SH-SY5Y (cell line): ENCODE measurements around the gene RAB13.

ENCODE experiments used
- GATA2 ChIP-seq: IDR thresholded peaks from 2 replicates; pipeline ENCODE4 v1.6.1; 2011; ENCODE audit warnings: mild to moderate bottlenecking, low read depth, low read length
- GATA3 ChIP-seq: IDR thresholded peaks from 2 replicates; pipeline ENCODE4 v1.6.1; 2011; ENCODE audit warnings: low read depth, mild to moderate bottlenecking, low read length, moderate library complexity

Gene RAB13

DNA sequence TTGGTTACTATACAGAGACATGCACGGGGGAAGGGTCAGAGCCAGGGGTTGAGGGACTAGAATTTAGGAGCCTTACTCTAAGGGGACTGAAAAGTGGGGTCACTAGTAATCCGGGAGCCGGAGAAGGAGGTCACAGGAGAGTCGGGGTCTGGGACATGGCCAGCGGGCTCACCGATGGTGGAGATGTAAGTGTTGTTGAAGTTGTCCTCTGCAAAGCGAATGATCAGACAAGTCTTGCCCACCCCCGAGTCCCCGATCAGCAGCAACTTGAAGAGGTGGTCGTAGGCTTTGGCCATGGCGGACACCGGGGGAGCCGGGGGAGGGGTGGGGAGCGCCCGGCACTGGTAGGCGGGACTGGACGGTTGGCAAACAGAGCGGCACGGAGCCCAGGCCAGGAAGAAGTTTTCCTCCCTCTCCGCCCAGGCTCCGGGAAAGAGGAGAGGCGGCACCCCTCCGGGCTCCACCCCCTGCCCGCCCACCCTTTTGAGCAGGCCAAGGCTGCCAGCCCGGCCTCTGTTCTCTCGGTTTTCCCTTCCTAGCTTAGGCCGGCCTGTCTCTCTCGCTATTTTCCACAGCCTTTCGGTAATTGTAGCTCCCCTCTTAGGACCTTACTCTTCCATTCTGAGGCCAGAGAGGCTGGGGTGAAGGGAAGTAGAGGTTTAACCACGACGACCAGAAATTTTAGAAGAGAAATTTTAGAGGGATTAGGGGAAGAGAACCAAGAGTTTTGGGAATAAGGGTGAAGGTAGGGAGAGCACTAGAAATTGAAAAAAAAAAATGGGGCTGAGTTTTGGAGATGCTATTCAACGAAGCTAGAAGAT lies at the start of gene RAB13:
Gene RAB13, minus strand, starts transcription at position 399 of the 821 bp plus-strand sequence. Its CDS starts 103 bp downstream, at position 296.
- TF ChIP-seq GATA2 (no peak), GATA3 (no peak)

DNA sequence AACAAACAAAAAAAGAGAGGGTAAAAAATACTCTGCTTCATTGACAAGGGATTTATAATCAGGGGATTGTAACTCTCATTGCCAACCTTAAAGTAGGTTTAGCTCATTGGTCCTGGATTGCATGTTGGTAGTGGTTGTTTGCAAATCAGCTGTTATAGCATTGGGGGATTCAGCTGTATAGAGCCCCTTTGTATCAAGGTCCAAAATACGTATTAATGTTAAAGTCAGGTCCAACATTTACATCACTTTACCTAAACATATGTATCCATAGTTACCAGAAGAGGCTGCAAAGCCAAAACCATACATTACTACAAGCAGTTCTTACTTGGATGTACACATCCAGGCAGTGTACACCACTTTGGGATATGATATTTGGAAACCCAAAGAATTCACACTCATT lies 33.8 kb upstream of the RAB13 start:
- TF ChIP-seq GATA3 (no peak), GATA2 (no peak)

DNA sequence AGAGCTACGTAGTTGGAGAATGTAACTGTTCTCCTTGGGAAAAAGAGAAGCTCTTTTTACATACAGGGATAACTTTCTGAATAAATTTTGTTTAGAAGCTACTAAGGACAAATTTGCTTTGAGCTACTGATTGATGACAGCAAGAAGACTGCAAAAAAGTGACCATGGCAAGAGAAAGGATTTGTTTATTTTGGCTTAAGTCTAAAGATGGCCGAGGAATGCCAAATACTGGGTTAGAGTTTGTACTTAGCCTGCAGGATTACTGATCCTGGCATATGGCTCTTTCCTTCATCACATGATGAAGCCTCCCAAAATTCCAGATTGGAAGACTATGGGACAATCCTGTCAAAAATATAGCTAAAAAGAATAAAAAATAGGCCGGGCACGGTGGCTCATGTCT lies 33.1 kb upstream of the RAB13 start:
- TF ChIP-seq GATA2 = no peak
- no peak for TF ChIP-seq GATA3

DNA sequence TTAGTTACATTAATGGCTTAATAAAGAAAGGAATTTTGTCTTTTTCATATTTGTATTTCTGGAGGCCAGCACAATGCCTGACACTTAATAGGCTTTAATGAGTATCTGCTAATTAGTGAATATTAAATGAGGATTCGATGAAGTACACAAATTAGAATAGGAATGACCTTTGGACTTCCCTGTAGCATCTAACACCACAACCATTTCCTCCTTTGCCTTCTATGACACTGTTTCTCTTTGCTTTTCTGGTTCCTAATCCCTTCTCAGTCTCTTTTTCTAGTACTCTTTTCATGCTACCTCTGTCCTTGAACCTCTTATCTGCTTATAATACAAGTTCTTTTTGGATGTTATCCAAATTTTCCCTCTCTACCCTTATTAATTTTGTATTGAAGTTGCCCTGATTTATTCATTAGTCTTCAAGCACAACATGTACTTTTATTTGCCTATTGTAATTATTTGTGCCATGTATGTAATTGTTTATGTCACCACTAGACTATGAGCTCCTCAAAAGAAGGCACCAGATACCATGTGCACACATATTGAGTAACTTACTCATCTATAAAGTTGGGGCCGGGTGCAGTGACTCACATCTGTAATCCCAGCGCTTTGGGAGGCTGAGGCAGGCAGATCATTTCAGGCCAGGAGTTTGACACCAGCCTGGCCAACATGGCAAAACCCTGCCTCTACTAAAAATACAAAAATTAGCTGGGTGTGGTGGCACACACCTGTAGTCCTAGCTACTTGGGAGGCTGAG lies 28.2 kb upstream of the RAB13 start:
- no peak for TF ChIP-seq GATA2
- no peak for TF ChIP-seq GATA3

DNA sequence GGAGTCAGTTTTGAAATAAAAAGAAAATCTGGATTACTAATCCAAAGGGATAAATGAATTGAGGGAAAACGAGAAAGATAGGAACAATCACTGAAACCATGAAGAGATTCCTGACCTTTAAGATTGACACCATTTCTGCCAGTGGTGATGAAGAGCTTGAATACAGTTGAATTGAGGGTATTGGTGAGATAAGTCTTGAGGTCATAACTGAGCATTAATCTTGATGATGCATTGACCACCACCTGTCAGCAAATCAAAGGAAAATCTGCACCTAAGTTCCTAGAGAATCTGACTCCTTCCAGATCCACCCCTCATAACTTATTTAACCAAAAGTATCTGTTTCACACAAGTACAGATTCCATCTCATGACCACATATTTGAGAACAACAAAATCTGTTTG lies 26.0 kb upstream of the RAB13 start:
- TF ChIP-seq GATA3 (no peak), GATA2 (no peak)

DNA sequence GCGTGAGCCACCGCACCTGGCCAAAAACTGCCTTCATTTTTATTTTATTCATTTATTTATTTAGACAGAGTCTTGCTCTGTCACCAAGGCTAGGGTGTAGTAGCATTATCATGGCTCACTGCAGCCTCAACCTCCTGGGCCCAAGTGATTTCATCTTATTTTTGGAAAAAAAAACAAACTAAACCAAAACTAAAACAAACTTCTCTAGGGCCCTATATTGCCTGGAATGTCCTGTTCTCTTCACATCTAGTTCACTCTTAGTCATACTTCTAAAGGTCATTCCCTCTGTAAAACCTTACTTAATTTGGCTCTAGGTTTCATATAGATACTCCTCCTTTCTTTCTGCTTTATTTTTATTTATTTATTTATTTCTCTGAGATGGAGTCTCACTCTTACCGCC lies 20.0 kb upstream of the RAB13 start:
- TF ChIP-seq GATA3 (no peak), GATA2 (no peak)

DNA sequence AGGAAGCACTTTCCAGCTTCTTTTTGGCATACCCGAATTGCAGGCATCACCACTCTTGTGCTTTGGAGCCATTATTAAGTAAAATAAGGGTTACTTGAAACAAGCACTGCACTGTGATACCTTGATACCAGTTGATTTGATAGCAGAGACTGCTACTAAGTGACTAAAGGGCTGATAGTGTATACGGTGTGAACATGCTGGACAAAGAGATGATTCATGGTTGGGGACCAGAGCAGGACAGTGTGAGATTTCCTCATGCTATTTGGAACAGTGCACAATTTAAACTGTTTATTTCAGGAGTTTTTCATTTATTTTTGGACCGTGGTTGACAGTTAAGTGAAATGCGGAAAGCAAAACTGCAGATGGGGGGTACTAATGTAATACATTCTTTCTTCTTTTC lies 14.3 kb upstream of the RAB13 start:
- TF ChIP-seq GATA2 (no peak), GATA3 (no peak)

DNA sequence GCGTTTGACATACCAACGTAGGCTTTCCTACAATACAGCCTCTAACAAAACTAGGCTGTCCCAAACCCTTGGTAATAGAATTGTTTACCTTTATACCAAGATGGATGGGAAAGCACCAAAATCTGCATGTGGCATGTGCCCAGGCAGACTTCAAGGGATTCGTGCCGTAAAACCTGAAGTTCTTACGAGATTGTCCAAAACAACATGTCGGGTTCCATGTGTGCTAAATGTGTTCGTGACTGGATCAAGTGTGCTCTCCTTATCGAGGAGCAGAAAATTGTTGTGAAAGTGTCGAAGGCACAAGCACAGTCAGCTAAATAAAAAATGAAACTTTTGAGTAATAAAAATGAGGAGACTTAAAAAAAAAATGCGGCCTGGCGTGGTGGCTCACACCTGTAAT lies 9.5 kb upstream of the RAB13 start:
- TF ChIP-seq GATA2 (no peak), GATA3 (no peak)

DNA sequence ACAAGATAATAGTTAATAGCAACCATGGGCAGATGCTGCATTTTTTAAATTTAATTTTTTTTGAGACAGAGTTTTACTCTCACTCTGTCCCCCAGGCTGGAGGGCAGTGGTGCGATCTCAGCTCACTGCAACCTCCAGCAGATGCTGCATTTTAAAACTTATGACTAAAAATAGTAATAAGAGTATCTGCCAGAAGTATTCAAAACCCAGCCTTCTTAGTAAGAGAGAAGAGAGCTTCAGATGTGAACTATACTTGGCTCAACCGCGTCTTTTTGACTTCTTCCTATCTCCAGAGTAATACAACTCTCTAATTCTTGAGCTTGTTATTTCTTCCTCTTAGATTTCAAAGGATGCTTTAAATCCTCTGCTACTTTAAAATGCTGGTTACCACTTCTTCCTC lies 9.1 kb upstream of the RAB13 start:
- no peak for TF ChIP-seq GATA2
- TF ChIP-seq GATA3 = no peak

DNA sequence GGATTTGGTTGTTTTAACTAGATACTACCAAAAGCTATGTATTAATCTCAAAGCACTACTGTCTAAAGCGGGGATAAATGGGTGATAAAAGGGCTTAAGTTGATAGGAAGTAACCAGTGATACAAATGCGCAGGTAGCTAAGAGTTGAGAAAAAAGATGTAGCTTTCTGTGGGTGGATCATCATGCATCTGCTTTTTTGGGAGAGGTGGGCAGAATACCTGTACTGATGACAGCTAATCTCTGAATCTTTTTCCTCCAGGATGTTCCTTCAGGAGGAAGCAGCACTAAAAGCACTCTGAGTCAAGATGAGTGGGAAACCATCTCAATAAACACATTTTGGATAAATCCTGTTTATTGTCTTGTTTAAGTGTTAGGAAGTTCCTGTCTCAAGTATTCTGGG lies 5.7 kb upstream of the RAB13 start:
- TF ChIP-seq GATA2 (no peak), GATA3 (no peak)

DNA sequence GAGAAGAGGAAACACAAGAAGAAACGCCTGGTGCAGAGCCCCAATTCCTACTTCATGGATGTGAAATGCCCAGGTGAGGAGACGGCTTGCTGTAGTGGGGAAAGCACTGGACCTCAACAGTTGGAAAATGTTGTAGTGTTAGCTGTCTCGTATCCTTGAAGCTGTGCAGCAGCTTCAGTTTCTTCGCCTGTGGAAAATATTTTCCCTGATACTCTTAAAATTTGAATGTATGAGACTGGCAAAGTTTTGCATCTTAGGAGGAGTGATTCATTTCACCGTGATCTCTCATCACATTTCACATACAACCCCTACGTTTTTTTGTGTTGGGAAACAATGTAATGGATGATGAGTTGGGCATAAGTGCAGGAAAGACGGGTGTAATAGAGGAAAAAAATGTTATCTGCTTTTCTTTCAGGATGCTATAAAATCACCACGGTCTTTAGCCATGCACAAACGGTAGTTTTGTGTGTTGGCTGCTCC lies 5.1 kb upstream of the RAB13 start:
- TF ChIP-seq GATA3 (no peak), GATA2 (no peak; the same call in 1 of the 2 replicates)

DNA sequence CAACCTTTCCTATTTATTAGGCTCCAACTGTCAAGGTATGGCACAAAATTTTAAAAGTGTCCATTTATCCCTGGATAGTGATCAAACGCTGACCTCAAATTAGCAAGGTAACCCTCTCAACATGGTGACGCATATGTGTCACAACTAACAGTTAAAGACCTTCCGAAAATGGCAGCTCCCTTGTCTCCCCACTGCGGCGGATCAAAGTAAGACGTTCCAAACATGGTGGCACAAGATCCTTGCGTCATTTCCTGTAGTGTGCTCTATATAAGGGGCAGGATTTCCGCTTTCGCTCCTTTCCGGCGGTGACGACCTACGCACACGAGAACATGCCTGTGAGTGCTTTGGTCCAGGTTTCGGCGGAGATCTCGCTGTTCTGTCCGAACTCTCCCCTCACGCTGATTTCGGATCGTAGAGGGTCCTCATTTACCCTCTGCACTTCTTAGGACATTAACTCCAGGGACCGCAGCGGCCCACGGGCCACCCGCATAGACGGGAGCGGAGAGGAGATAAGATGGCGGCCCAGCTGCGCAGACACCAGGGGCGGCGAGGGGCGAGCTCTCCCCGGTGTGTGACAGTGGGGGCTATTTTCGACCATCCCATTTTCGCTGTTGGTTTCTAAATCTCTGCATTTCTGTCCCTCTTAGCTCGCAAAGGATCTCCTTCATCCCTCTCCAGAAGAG lies 4.5 kb upstream of the RAB13 start, which contains the start of gene RPS27:
Gene RPS27, plus strand, starts transcription at position 295 of the 683 bp plus-strand sequence. Its CDS starts 35 bp downstream, at position 330.
- TF ChIP-seq GATA2 = peak; percentile 34
- no peak for TF ChIP-seq GATA3

DNA sequence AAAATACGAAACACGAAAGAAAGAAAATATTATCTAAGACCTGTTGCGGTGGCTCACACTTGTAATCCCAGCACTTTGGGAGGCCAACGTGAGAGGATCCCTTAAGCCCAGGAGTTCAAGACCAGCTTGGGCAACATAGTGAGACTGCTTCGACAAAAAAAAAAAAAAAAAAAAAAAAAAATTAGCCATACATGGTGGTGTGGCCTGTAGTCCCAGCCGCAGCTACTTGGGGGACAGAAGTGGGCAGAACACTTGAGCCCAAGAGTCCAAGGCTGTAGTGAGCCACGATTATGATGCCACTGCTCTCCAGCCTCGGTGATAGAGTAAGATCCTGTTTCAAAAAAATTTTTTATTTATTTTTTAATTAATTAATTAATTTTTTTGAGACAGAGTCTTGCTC lies 1.5 kb upstream of the RAB13 start:
- no peak for TF ChIP-seq GATA3
- TF ChIP-seq GATA2 = no peak

DNA sequence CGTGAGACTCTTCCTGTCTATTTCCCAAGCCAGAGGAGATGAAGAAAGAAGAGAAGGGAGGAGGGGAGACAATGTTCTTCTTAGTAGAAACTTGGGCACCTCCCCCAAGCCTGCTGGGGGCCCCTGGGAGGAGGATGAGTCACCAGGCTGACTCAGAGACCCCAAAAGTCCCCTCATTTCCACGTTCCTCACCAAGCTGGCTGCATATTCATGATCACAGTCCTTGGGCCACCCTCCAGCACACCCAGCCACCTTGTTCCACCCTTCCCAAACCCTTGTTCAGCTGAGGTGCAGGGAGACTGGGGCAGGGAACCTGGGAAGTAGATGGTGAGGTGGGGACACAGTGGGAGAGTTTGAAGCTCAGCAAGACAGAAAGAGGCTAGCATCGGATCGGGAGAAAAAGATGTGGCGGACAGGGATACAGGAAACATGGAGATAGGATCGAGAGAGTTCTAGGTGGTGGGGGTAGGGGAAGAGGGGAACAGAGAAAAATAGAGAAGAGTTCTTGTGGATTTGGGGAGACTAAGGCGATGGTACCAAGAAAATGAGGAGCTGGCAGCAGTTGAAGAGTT lies 712 bp downstream of the RAB13 start:
- TF ChIP-seq GATA3 (no peak), GATA2 (no peak)
